ENCODE measurements around the gene FIGLA. TPM values are rescaled to one million over a fixed set of nuclear protein-coding genes. Genes with fewer than 3 reads are reported as not detected.

Gene FIGLA
- total RNA-seq, 2 donors from 2014 or later: not detected

GRCh38 chr2:70797506-70797905 lies 7.1 kb upstream of the FIGLA start:
- Histone ChIP-seq H3K27me3 (no peaks in the 10 kb centered on the region), H3K4me1 (no peaks in the 10 kb centered on the region), H3K4me3 (no peak overlapping the region), H3K9me3 (peaks cover 0 to 6% of the 10 kb centered on the region in 2 donors), H3K36me3 (no peaks in the 10 kb centered on the region), H3K27ac (no peak overlapping the region)
- DNase-seq (ENCODE audit: low spot score): no peak
- TF ChIP-seq CTCF (IDR thresholded peaks at IDR 0.05): no peak

- no peak for DNase-seq (ENCODE audit: low spot score)
- Histone ChIP-seq H3K4me3 (no peak overlapping the region), H3K27ac (no peak overlapping the region), H3K36me3 (no peaks in the 10 kb centered on the region), H3K4me1 (no peaks in the 10 kb centered on the region), H3K9me3 (peaks cover 0 to 6% of the 10 kb centered on the region in 2 donors), H3K27me3 (no peaks in the 10 kb centered on the region)
- no peak for TF ChIP-seq CTCF (IDR thresholded peaks at IDR 0.05)
Observed at GRCh38 chr2:70796262-70796661, 5.8 kb upstream of the FIGLA start.

GRCh38 chr2:70795164-70795995 lies 4.9 kb upstream of the FIGLA start:
- Histone ChIP-seq H3K9me3 (peaks cover 0 to 6% of the 10 kb centered on the region in 2 donors), H3K4me1 (peaks cover 0 to 3% of the 10 kb centered on the region in 2 donors), H3K36me3 (no peaks in the 10 kb centered on the region), H3K4me3 (no peak overlapping the region), H3K27ac (no peak overlapping the region), H3K27me3 (peaks cover 0 to 4% of the 10 kb centered on the region in 2 donors)
- no peak for DNase-seq (ENCODE audit: low spot score)
- TF ChIP-seq CTCF (IDR thresholded peaks at IDR 0.05): no peak

GRCh38 chr2:70793450-70793849 lies 3.0 kb upstream of the FIGLA start:
- DNase-seq (ENCODE audit: low spot score): no peak
- H3K9me3 ChIP-seq: no peaks in the 10 kb centered on the region
- peaks cover 0 to 14% of the 10 kb centered on the region in 2 donors for H3K4me1 ChIP-seq
- no peaks in the 10 kb centered on the region for H3K36me3 ChIP-seq
- no peak overlapping the region for H3K27ac ChIP-seq
- no peak for TF ChIP-seq CTCF (IDR thresholded peaks at IDR 0.05)
- H3K4me3 ChIP-seq: no peak overlapping the region
- H3K27me3 ChIP-seq: peaks cover 0 to 12% of the 10 kb centered on the region in 2 donors

GRCh38 chr2:70789304-70790135 lies 923 bp downstream of the FIGLA start:
- TF ChIP-seq CTCF (IDR thresholded peaks at IDR 0.05): peak; percentile 33 to 73
- Histone ChIP-seq H3K4me1 (peaks cover 0 to 14% of the 10 kb centered on the region in 2 donors), H3K9me3 (no peaks in the 10 kb centered on the region), H3K27me3 (peaks cover 0 to 12% of the 10 kb centered on the region in 2 donors), H3K36me3 (no peaks in the 10 kb centered on the region), H3K4me3 (peak overlapping the region in 1 of 2 donors; percentile 42), H3K27ac (no peak overlapping the region)
- DNase-seq (ENCODE audit: low spot score): peak; percentile 82
